HG02588 (cell line): Measurements from ENCODE around the gene INPP5B.

ENCODE experiments used
- ATAC-seq: cut with Tn5 transposase; IDR thresholded peaks from one replicate; pipeline ENCODE4 v1.9.1; 2021; ENCODE audit warnings: mild to moderate bottlenecking, moderate library complexity; ENCODE audit not compliant: unreplicated experiment

The INPP5B gene

GRCh38 chr1:37879865-37880264 is 67.0 kb downstream of the INPP5B start:
- ATAC-seq = no peak

- ATAC-seq = no peak
Measured at GRCh38 chr1:37878071-37878470, 68.8 kb downstream of the INPP5B start.

- ATAC-seq = no peak
Measured at GRCh38 chr1:37875833-37876232, 71.0 kb downstream of the INPP5B start.

GRCh38 chr1:37872692-37873091 is 74.2 kb downstream of the INPP5B start:
- no peak for ATAC-seq

GRCh38 chr1:37868466-37868865 is 78.4 kb downstream of the INPP5B start:
- no peak for ATAC-seq

- no peak for ATAC-seq
Measured at GRCh38 chr1:37867784-37868183, 79.1 kb downstream of the INPP5B start.

GRCh38 chr1:37866491-37866890 is 80.4 kb downstream of the INPP5B start:
- no peak for ATAC-seq

GRCh38 chr1:37865348-37866120 is 81.3 kb downstream of the INPP5B start:
- ATAC-seq = no peak

GRCh38 chr1:37862330-37862729 is 84.5 kb downstream of the INPP5B start:
- ATAC-seq = no peak

- no peak for ATAC-seq
Measured at GRCh38 chr1:37861151-37861550, 85.7 kb downstream of the INPP5B start.

GRCh38 chr1:37860346-37860666 is 86.5 kb downstream of the INPP5B start:
- ATAC-seq = no peak

- peak; percentile 95 for ATAC-seq
Measured at GRCh38 chr1:37859507-37860345, 87.1 kb downstream of the INPP5B start, which contains the start of gene MTF1. MTF1 (minus strand) TSS chr1:37859592; CDS start chr1:37857658, 1,934 bp downstream.

- ATAC-seq = peak; percentile 14
Measured at GRCh38 chr1:37858931-37859506, 87.8 kb downstream of the INPP5B start.

GRCh38 chr1:37854406-37854805 is 92.4 kb downstream of the INPP5B start:
- ATAC-seq = no peak

GRCh38 chr1:37853157-37853556 is 93.7 kb downstream of the INPP5B start:
- no peak for ATAC-seq

- ATAC-seq = no peak
Measured at GRCh38 chr1:37851782-37852210, 95.1 kb downstream of the INPP5B start.

GRCh38 chr1:37851262-37851661 is 95.6 kb downstream of the INPP5B start:
- no peak for ATAC-seq

GRCh38 chr1:37850352-37850955 is 96.4 kb downstream of the INPP5B start:
- ATAC-seq = no peak

- no peak for ATAC-seq
Measured at GRCh38 chr1:37849480-37849879, 97.4 kb downstream of the INPP5B start.

GRCh38 chr1:37846647-37847339 is 100.1 kb downstream of the INPP5B start:
- ATAC-seq = no peak

GRCh38 chr1:37845786-37846185 is 101.1 kb downstream of the INPP5B start:
- no peak for ATAC-seq
